HepG2 (cell line): Measurements from ENCODE around the gene PIGO. TPM values are rescaled to one million over a fixed set of nuclear protein-coding genes. Genes with fewer than 3 reads are reported as not detected.

ENCODE experiments used
- ARID5B ChIP-seq: IDR thresholded peaks from 2 replicates; pipeline ENCODE4 v1.4.0; 2020; ENCODE audit warnings: mild to moderate bottlenecking, missing genetic modification reagents
- EED ChIP-seq: sonication (generic); formaldehyde crosslinking; IDR thresholded peaks from 2 replicates; pipeline ENCODE4 v1.5.0; 2020; ENCODE audit warnings: mild to moderate bottlenecking, missing genetic modification reagents
- FOSL1 ChIP-seq: sonication (generic); formaldehyde crosslinking; IDR thresholded peaks from 2 replicates; pipeline ENCODE4 v1.9.0; 2021; ENCODE audit warnings: missing genetic modification reagents, borderline replicate concordance
- REXO4 ChIP-seq: sonication (generic); formaldehyde crosslinking; IDR thresholded peaks from 2 replicates; pipeline ENCODE4 v1.8.0; 2022; ENCODE audit warnings: missing genetic modification reagents, mild to moderate bottlenecking, borderline replicate concordance
- SRSF4 ChIP-seq: fragments of 200-400 bp; formaldehyde crosslinking; IDR thresholded peaks from one replicate; pipeline ENCODE4 v1.6.1; 2018; ENCODE audit warnings: mild to moderate bottlenecking, low read depth, low read length, moderate library complexity; ENCODE audit not compliant: poor library complexity, severe bottlenecking
- STAT5B ChIP-seq: sonication (generic); formaldehyde crosslinking; IDR thresholded peaks from 2 replicates; pipeline ENCODE4 v1.4.0; 2020; ENCODE audit warnings: missing genetic modification reagents
- ZFP62 ChIP-seq: sonication (generic); formaldehyde crosslinking; IDR thresholded peaks from 2 replicates; pipeline ENCODE4 v1.4.0; 2020; ENCODE audit warnings: missing genetic modification reagents
- ZFY ChIP-seq: sonication (generic); formaldehyde crosslinking; IDR thresholded peaks from 2 replicates; pipeline ENCODE4 v1.4.0; 2020; ENCODE audit warnings: missing genetic modification reagents
- ZMAT3 ChIP-seq: sonication (generic); formaldehyde crosslinking; conservative IDR thresholded peaks from 2 replicates; pipeline ENCODE4 v1.7.0; 2021; ENCODE audit warnings: missing genetic modification reagents
- ZNF281 ChIP-seq: sonication (generic); formaldehyde crosslinking; IDR thresholded peaks from 2 replicates; pipeline ENCODE4 v1.4.0; 2020; ENCODE audit warnings: missing genetic modification reagents, borderline replicate concordance
- ZNF44 ChIP-seq: sonication (generic); formaldehyde crosslinking; IDR thresholded peaks from 2 replicates; pipeline ENCODE4 v1.5.1; 2020; ENCODE audit warnings: mild to moderate bottlenecking, missing genetic modification reagents
- ZNF441 ChIP-seq: sonication (generic); formaldehyde crosslinking; IDR thresholded peaks from 2 replicates; pipeline ENCODE4 v1.7.0; 2021; ENCODE audit warnings: missing genetic modification reagents, borderline replicate concordance
- ZNF660 ChIP-seq: sonication (generic); formaldehyde crosslinking; IDR thresholded peaks from 2 replicates; pipeline ENCODE4 v1.5.1; 2020; ENCODE audit warnings: mild to moderate bottlenecking, low read depth, missing genetic modification reagents, borderline replicate concordance
- ZNF777 ChIP-seq: sonication (generic); formaldehyde crosslinking; IDR thresholded peaks from 2 replicates; pipeline ENCODE4 v1.4.0; 2020; ENCODE audit warnings: missing genetic modification reagents
- polyA plus RNA-seq, 8 experiments: library from polyadenylated mRNA; depleted of rRNA in 3 of 8; stranded (reverse) in 7 of 8; unstranded in 1 of 8; fragments of >200 nt; fragmentation: Illumina TruSeq in 4 of 8; extraction: Trizol in 4 of 8; gene quantifications; 2 replicates each; pipeline versions ENCODE4 v1.2.1 to v1.2.3, GENCODE V29; 2011 to 2016; ENCODE audit warnings: low read depth in 4 of 8, missing spikeins in 1 of 8, mixed read lengths in 1 of 8; ENCODE audit not compliant: insufficient read depth in 1 of 8
- total RNA-seq, 5 experiments: library from RNA; depleted of rRNA; stranded (reverse); fragments of >200 nt; fragmentation: Illumina TruSeq; extraction: Trizol; gene quantifications; 2 replicates each; pipeline ENCODE4 v1.2.3, GENCODE V29; 2016; ENCODE audit warnings: low read depth in 1 of 5
- TF ChIP-seq, protein P1 (sequence below): sonication (generic); formaldehyde crosslinking; IDR thresholded peaks from 2 replicates; pipeline ENCODE4 v1.5.0; 2020; ENCODE audit warnings: mild to moderate bottlenecking, missing genetic modification reagents, borderline replicate concordance
- TF ChIP-seq, protein P2 (sequence below): sonication (generic); formaldehyde crosslinking; IDR thresholded peaks from 2 replicates; pipeline ENCODE4 v1.8.1; 2023; ENCODE audit warnings: mild to moderate bottlenecking, missing genetic modification reagents, borderline replicate concordance
- TF ChIP-seq, protein P3 (sequence below): sonication (generic); formaldehyde crosslinking; IDR thresholded peaks from 2 replicates; pipeline ENCODE4 v1.8.0; 2022; ENCODE audit warnings: mild to moderate bottlenecking, missing genetic modification reagents, borderline replicate concordance

The PIGO gene
- total and polyA plus RNA-seq, 2 of the 13 experiments (the other 11 are each of a cell fraction or from before 2014, with no cell fraction given) = 20.5 to 26.2 TPM

- TF ChIP-seq ZMAT3 (CRISPR knock-in tag) (no peak; the same call in 1 of the 2 replicates), ZNF777 (0 out of 2 replicates have a peak, but pooled peaks have one; percentile 29), EED (peak; percentile 81; the same call in 1 of the 2 replicates), ZNF44 (CRISPR knock-in tag) (no peak), FOSL1 (CRISPR knock-in tag) (no peak), ZFP62 (no peak), STAT5B (CRISPR knock-in tag) (peak; percentile 59; the same call in 1 of the 2 replicates), ZFY (peak; percentile 90), ZNF660 (CRISPR knock-in tag) (no peak), ARID5B (CRISPR knock-in tag) (no peak), ZNF281 (CRISPR knock-in tag) (no peak), ZNF441 (CRISPR knock-in tag) (no peak), REXO4 (CRISPR knock-in tag) (no peak), SRSF4 (no peak)
- TF ChIP-seq, protein P1, sequence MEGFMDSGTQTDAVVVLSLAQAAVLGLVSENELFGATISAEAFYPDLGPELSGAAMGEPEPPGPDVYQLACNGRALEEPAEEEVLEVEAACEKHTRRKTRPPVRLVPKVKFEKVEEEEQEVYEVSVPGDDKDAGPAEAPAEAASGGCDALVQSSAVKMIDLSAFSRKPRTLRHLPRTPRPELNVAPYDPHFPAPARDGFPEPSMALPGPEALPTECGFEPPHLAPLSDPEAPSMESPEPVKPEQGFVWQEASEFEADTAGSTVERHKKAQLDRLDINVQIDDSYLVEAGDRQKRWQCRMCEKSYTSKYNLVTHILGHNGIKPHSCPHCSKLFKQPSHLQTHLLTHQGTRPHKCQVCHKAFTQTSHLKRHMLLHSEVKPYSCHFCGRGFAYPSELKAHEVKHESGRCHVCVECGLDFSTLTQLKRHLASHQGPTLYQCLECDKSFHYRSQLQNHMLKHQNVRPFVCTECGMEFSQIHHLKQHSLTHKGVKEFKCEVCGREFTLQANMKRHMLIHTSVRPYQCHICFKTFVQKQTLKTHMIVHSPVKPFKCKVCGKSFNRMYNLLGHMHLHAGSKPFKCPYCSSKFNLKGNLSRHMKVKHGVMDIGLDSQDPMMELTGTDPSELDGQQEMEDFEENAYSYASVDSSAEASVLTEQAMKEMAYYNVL = 0 out of 2 replicates have a peak, but pooled peaks have one; percentile 53
- TF ChIP-seq, protein P2, sequence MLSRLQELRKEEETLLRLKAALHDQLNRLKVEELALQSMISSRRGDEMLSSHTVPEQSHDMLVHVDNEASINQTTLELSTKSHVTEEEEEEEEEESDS (CRISPR knock-in tag) = 0 out of 2 replicates have a peak, but pooled peaks have one; percentile 87
- TF ChIP-seq, protein P3, sequence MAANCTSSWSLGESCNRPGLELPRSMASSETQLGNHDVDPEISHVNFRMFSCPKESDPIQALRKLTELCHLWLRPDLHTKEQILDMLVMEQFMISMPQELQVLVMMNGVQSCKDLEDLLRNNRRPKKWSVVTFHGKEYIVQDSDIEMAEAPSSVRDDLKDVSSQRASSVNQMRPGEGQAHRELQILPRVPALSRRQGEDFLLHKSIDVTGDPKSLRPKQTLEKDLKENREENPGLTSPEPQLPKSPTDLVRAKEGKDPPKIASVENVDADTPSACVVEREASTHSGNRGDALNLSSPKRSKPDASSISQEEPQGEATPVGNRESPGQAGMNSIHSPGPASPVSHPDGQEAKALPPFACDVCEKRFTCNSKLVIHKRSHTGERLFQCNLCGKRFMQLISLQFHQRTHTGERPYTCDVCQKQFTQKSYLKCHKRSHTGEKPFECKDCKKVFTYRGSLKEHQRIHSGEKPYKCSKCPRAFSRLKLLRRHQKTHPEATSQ (CRISPR knock-in tag) = peak; percentile 83; the same call in 1 of the 2 replicates
These were observed 16.7 kb downstream of the PIGO start, which contains the start of gene FANCG (continued) for GRCh38 chr9:35079426-35080341.
